ENCODE measurements around the gene SNX33.

GRCh38 chr15:75680007-75680789, 32.5 kb downstream of the SNX33 start:
- TF ChIP-seq, protein P1, sequence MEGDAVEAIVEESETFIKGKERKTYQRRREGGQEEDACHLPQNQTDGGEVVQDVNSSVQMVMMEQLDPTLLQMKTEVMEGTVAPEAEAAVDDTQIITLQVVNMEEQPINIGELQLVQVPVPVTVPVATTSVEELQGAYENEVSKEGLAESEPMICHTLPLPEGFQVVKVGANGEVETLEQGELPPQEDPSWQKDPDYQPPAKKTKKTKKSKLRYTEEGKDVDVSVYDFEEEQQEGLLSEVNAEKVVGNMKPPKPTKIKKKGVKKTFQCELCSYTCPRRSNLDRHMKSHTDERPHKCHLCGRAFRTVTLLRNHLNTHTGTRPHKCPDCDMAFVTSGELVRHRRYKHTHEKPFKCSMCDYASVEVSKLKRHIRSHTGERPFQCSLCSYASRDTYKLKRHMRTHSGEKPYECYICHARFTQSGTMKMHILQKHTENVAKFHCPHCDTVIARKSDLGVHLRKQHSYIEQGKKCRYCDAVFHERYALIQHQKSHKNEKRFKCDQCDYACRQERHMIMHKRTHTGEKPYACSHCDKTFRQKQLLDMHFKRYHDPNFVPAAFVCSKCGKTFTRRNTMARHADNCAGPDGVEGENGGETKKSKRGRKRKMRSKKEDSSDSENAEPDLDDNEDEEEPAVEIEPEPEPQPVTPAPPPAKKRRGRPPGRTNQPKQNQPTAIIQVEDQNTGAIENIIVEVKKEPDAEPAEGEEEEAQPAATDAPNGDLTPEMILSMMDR (IDR thresholded peaks at IDR 0.05) = no peak
- no peak for TF ChIP-seq POLR2A (IDR thresholded peaks at IDR 0.05)

Measured in body of pancreas (tissue), 4 donors.